Activated T-cell treated with anti-CD3 and anti-CD28 coated beads, Interleukin-2, amount 50 U/mL, for 72 hours (primary cell): ENCODE results near the gene B3GLCT. TPM values are rescaled to one million over a fixed set of nuclear protein-coding genes. Genes with fewer than 3 reads are reported as not detected.

Experiments used
- ATAC-seq, 2 donors: fragments of 150-1000 bp; cut with Tn5 transposase; replicated peaks in 1 of 2; 2 replicates each; pipeline ENCODE4 v1.10.0; 2021; ENCODE audit warnings: moderate library complexity in 2 of 2, mild to moderate bottlenecking in 1 of 2
- DNase-seq, 2 donors: peaks; one replicate each; pipeline ENCODE4 v3.0.0; 2021 to 2022; ENCODE audit warnings: mixed read lengths in 1 of 2
- H3K27ac Mint-ChIP-seq: one replicate; pipeline ENCODE4 v1.8.0; 2022; ENCODE audit warnings: mild to moderate bottlenecking, moderate library complexity, mixed read lengths
- H3K27me3 Mint-ChIP-seq: one replicate; pipeline ENCODE4 v1.8.0; 2022; ENCODE audit warnings: low read depth, mixed read lengths
- H3K36me3 Mint-ChIP-seq, 2 donors: one replicate each; pipeline ENCODE4 v1.8.0; 2022; ENCODE audit warnings: mixed read lengths in 2 of 2, mild to moderate bottlenecking in 1 of 2; ENCODE audit not compliant: insufficient read depth in 2 of 2
- H3K4me1 Mint-ChIP-seq: one replicate; pipeline ENCODE4 v1.8.0; 2022; ENCODE audit warnings: low read depth, mixed read lengths
- H3K4me3 Mint-ChIP-seq, 2 donors: one replicate each; pipeline ENCODE4 v1.8.0; 2022; ENCODE audit warnings: mild to moderate bottlenecking in 2 of 2, mixed read lengths in 2 of 2, moderate library complexity in 2 of 2
- H3K9me3 Mint-ChIP-seq, 2 donors: one replicate each; pipeline ENCODE4 v1.8.0; 2022; ENCODE audit warnings: mixed read lengths in 2 of 2
- total RNA-seq, 2 donors: library from RNA; stranded (reverse); gene quantifications; one replicate each; pipeline ENCODE4 v1.2.3, GENCODE V29; 2022

B3GLCT gene
- total RNA-seq, 2 donors from 2014 or later = 2.6 to 3.0 TPM

DNA sequence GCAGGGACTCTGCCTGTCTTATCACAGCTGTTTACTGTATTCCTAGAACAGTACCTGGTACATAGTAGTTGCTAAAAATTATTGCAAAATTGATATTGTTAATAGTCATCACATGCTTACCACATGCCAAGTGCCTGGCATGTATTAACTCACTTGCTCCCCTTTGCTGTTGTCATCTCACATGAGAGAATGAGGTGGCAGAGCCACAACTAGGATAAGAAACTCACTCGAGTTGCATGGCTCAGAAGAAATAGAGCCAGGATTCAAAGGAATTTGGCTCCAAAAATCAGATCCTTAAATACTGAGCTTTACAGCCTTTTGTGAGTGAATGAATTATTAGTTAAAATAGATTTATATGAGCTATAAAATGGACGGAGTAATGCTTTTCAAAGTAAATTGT lies 42.6 kb downstream of the B3GLCT start:
- ATAC-seq (no peak), DNase-seq (no peak)
- H3K36me3 Mint-ChIP-seq = no peaks in the 10 kb centered on the region
- no peaks in the 10 kb centered on the region for H3K9me3 Mint-ChIP-seq
- no peak overlapping the region for H3K4me3 Mint-ChIP-seq
- no peak overlapping the region for H3K27ac Mint-ChIP-seq
- no peaks in the 10 kb centered on the region for H3K27me3 Mint-ChIP-seq
- no peaks in the 10 kb centered on the region for H3K4me1 Mint-ChIP-seq

DNA sequence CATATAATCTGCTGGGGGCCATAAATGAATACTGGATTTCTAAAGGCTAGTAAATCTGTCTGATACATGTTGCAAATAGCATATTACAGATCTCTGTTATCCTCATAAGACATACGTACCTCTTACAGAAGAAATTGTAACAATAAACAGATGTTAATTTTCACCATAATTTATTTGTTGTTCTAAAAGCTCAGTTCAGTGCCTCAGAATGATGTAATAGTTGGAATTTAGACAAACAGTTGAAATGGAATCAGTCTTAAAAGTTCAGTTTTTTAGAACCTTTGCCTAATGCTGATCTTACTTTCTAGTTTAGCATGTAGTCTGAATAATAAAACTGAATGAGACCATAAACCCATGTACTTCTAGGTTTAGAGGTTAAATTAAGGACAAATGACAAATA lies 43.1 kb downstream of the B3GLCT start:
- no peaks in the 10 kb centered on the region for H3K4me1 Mint-ChIP-seq
- DNase-seq = no peak
- no peak for ATAC-seq
- no peak overlapping the region for H3K27ac Mint-ChIP-seq
- no peaks in the 10 kb centered on the region for H3K27me3 Mint-ChIP-seq
- H3K4me3 Mint-ChIP-seq = no peak overlapping the region
- H3K9me3 Mint-ChIP-seq = no peaks in the 10 kb centered on the region
- no peaks in the 10 kb centered on the region for H3K36me3 Mint-ChIP-seq

DNA sequence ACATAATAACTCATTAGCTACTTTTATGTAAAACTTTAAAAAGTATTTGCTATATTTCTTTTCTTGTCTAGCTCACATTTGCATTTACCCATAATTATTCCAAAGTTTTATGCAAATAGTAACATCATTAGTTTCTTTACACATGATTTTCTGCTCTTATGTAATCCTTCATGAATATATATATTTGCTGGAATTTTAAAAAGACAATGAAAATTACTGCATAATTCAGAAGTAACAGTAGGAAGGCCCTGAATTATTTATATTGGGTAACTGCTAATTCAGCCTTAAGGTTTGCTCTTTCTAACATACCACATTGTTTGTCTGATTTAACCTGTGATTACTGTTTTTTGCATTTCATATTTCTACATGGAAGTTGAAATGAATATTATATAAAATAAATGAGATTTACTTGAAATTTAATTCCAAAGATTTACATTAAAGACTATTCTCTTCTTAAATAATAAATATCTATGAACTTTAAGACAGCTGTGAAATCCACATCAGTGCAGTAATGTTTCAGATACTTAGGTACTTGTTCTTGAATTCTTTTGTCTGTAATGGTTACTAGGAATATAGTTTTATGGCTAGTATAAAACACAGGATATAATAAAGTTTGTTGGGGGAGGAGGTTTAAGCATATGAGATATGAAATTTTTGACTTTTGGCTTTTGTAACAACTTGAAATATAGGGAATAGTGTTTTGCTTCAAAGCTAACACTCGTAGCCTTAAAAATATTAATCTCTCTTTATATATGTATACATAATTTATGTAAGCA lies 46.0 kb downstream of the B3GLCT start:
- Mint-ChIP-seq H3K27ac (no peak overlapping the region), H3K4me1 (no peaks in the 10 kb centered on the region), H3K36me3 (peaks cover under 1 to 2% of the 10 kb centered on the region in 2 donors), H3K27me3 (no peaks in the 10 kb centered on the region), H3K4me3 (no peak overlapping the region), H3K9me3 (no peaks in the 10 kb centered on the region)
- DNase-seq (no peak), ATAC-seq (no peak)

DNA sequence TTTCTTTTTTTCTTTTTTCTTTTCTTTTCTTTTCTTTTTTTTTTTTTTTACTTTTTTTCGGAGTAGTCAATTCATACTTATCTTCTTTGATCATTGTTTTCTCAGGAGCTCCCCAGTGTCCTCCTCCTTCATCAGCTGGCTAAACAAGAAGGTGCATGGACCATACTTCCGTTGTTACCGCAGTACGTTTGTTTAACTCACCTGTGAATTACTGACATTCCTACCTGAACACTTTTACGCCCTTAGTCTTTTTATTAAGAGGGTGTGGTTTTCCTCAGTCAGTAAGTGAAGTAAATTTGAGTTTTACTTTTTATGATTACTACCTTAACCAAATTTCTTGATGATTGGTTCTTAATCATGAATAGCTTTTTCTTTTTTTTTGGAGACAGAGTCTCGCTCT lies 47.1 kb downstream of the B3GLCT start:
- no peak for DNase-seq
- Mint-ChIP-seq H3K9me3 (peaks cover 2 to 3% of the 10 kb centered on the region in 2 donors), H3K36me3 (peaks cover 2 to 9% of the 10 kb centered on the region in 2 donors), H3K4me3 (no peak overlapping the region), H3K27me3 (no peaks in the 10 kb centered on the region), H3K27ac (no peak overlapping the region), H3K4me1 (no peaks in the 10 kb centered on the region)
- no peak for ATAC-seq

DNA sequence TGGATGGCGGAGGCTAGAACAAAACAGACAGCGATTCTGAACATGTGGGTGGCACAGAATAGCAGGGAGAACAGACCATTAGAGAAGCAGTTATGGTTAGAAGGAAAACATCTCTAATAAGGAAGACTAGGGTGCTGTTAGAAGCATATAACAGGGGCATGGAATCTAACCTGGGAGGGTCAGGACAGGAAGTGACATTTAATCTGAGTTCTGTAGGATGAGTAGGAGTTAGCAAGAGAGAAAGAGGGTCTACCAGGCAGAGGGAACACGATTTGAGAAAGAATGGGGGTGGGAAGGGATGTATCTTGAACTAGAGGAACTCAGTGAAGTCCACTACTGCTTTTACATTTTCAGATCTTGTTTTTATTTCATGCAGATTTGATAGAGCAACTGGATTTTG lies 48.6 kb downstream of the B3GLCT start:
- ATAC-seq = no peak
- peaks cover 6 to 14% of the 10 kb centered on the region in 2 donors for H3K36me3 Mint-ChIP-seq
- no peak for DNase-seq
- no peaks in the 10 kb centered on the region for H3K4me1 Mint-ChIP-seq
- peaks cover 9 to 10% of the 10 kb centered on the region in 2 donors for H3K9me3 Mint-ChIP-seq
- H3K27me3 Mint-ChIP-seq = no peaks in the 10 kb centered on the region
- no peak overlapping the region for H3K27ac Mint-ChIP-seq
- H3K4me3 Mint-ChIP-seq = no peak overlapping the region

DNA sequence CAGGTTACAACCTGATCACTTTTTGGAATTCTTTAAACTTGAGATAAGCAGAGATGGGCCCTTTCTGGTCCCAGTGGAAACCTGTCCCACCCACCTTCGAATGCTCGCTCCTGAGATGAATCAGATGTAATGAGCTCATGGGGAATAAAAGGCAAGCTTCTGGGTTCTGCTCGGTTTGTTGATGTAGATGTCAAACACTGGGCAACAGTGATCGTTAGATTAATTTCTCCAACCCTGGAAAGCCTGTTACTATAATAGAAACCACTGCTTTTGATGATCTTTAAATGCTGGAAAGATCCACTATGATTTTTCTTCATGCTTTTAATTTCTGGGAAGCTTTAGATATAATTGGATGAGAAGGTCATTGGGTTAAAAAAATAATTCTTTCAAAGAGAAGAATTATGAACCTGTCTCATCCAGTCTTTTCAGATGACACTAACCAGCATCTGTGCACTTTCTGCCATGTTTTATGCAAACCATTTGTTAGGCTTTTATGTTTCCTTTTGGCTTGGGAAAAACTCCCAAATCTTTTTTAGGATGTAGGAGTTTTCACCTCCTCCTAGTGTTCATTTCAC lies 49.3 kb downstream of the B3GLCT start:
- H3K4me3 Mint-ChIP-seq = no peak overlapping the region
- no peaks in the 10 kb centered on the region for H3K27me3 Mint-ChIP-seq
- peaks cover 9 to 10% of the 10 kb centered on the region in 2 donors for H3K9me3 Mint-ChIP-seq
- H3K27ac Mint-ChIP-seq = no peak overlapping the region
- H3K4me1 Mint-ChIP-seq = no peaks in the 10 kb centered on the region
- H3K36me3 Mint-ChIP-seq = peaks cover 6 to 14% of the 10 kb centered on the region in 2 donors
- no peak for DNase-seq
- ATAC-seq = no peak

DNA sequence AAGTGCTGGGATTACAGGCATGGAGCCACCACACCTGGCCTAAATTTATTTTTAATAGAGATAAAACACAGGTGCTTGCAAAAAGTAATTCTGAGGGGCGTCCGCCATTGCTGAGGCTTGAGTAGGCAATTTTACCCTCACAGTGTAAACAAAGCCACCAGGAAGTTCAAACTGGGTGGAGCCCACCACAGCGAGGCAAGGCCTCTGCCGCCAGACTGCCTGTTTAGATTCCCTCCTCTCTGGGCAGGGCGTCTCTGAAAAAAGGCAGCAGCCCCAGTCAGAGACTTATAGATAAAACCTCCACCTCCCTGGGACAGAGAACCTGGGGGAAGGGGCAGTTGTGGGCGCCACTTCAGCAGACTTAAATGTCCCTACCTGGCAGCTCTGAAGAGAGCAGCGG lies 50.7 kb downstream of the B3GLCT start:
- H3K27ac Mint-ChIP-seq = no peak overlapping the region
- no peak overlapping the region for H3K4me3 Mint-ChIP-seq
- no peaks in the 10 kb centered on the region for H3K27me3 Mint-ChIP-seq
- peaks cover 9 to 12% of the 10 kb centered on the region in 2 donors for H3K9me3 Mint-ChIP-seq
- peaks cover 6 to 14% of the 10 kb centered on the region in 2 donors for H3K36me3 Mint-ChIP-seq
- no peaks in the 10 kb centered on the region for H3K4me1 Mint-ChIP-seq
- no peak for ATAC-seq
- DNase-seq = no peak

DNA sequence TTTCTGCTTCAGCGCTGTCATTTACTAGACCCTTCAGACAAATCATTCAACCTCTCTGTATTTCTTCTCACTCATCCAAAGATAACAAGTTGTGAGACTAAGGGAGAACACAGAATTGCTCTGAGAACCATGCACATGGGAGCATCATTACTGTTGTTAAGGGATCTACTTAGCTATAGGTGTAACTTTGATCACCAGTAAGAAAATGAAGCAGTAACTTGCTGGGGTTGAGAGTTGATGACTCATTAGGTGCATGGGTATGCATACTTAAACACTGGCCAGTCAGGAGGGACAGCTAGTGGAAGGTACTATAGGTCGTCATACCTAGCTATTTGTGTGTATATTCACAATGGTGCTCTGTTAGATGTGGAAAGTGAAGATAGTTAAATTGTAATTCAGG lies 61.5 kb downstream of the B3GLCT start:
- H3K4me3 Mint-ChIP-seq = no peak overlapping the region
- no peaks in the 10 kb centered on the region for H3K27me3 Mint-ChIP-seq
- DNase-seq (no peak), ATAC-seq (no peak)
- no peaks in the 10 kb centered on the region for H3K9me3 Mint-ChIP-seq
- no peak overlapping the region for H3K27ac Mint-ChIP-seq
- H3K36me3 Mint-ChIP-seq = no peaks in the 10 kb centered on the region
- H3K4me1 Mint-ChIP-seq = no peaks in the 10 kb centered on the region

DNA sequence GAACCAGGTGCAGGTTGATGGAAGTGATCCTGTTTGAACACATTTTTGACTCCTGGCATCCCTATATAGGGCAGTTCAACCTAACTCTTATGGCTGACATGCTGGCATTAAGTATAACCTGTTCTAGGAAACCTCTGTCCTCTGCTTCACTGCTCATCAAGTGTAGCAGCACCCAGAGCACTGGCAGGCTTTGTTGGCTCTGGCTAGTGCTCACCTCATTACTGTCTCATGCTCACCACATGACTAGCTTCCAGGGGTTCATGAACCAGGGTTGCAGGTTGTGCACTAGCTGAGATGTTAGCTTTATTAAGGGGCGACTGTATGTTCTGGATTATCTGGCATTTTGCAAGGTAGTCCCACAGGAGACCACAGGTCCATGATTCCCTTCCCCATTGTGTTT lies 63.6 kb downstream of the B3GLCT start:
- H3K4me3 Mint-ChIP-seq = no peak overlapping the region
- no peaks in the 10 kb centered on the region for H3K4me1 Mint-ChIP-seq
- H3K36me3 Mint-ChIP-seq = no peaks in the 10 kb centered on the region
- no peaks in the 10 kb centered on the region for H3K9me3 Mint-ChIP-seq
- no peak overlapping the region for H3K27ac Mint-ChIP-seq
- no peak for DNase-seq
- ATAC-seq = no peak
- H3K27me3 Mint-ChIP-seq = no peaks in the 10 kb centered on the region

DNA sequence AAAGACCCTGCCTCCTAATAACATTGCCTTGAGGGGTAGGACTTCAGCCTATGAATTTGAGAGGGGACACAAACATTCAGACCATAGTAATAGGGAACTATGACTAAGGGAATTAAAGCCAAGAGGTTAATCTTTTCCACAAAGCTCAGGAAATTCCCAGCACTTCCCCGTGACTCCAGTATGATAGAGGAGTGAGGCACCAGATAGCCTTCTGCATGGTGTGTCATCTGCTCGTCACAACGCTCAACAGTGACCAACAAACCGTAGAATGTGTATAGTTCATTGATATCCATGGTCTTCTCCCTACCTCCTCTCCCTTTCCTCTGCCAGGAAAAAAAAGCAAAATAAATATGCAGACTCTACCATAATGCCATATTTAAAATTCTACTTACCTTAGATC lies 64.4 kb downstream of the B3GLCT start:
- ATAC-seq (no peak), DNase-seq (no peak)
- no peak overlapping the region for H3K27ac Mint-ChIP-seq
- no peaks in the 10 kb centered on the region for H3K36me3 Mint-ChIP-seq
- H3K4me1 Mint-ChIP-seq = no peaks in the 10 kb centered on the region
- H3K9me3 Mint-ChIP-seq = no peaks in the 10 kb centered on the region
- no peak overlapping the region for H3K4me3 Mint-ChIP-seq
- H3K27me3 Mint-ChIP-seq = no peaks in the 10 kb centered on the region

DNA sequence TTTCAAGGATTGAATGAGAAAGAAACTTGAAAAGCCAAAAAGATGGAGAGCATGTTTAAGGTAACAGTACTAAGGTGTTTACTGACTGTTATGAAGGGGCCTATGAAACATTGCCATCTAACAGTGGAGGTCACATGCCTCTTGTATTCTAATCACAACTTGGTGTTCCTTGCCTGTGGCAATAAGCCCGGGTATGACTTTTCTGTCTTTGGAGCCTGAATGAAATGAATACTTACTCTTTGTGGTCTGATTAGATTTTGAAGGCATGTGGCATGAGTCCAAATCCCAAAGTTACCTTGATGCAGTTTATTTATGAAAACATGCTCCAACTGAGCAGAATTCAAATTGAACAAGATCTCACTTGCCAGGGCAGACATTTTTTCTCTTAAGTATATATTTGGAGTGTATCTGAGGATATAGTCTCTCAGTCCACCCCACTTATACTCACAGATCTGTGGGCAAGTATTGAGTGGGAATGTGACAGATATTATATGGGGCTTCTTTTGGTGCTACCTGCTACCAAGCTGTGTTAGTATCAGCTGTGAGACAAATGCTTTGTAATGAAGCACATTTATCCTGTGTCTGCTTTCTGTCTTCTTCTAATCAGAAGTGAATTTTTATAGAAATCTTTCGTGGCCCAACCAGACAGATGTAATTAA lies 67.5 kb downstream of the B3GLCT start:
- H3K4me3 Mint-ChIP-seq = no peak overlapping the region
- no peaks in the 10 kb centered on the region for H3K27me3 Mint-ChIP-seq
- no peaks in the 10 kb centered on the region for H3K9me3 Mint-ChIP-seq
- ATAC-seq (no peak), DNase-seq (no peak)
- H3K27ac Mint-ChIP-seq = no peak overlapping the region
- H3K36me3 Mint-ChIP-seq = peaks cover 0 to 6% of the 10 kb centered on the region in 2 donors
- no peaks in the 10 kb centered on the region for H3K4me1 Mint-ChIP-seq

DNA sequence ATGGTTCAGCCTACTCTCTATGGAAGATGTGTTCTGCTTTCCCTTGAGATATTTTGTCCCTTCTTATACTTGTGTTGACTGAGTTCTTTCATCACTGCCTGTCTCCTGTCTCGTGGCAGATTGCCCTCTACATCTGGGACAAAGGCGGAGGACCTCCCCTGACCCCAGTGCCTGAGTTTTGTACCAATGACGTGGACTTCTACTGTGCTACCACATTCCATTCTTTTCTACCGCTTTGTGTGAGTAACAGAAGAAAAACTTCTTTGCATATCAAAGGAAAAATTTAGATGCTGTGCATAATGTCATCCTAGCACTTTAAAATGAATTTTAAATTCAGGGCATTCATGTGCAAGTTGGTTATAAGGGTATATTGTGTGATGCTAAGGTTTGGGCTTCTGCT lies 74.6 kb downstream of the B3GLCT start:
- Mint-ChIP-seq H3K4me1 (no peaks in the 10 kb centered on the region), H3K36me3 (peaks cover 5 to 30% of the 10 kb centered on the region in 2 donors)

DNA sequence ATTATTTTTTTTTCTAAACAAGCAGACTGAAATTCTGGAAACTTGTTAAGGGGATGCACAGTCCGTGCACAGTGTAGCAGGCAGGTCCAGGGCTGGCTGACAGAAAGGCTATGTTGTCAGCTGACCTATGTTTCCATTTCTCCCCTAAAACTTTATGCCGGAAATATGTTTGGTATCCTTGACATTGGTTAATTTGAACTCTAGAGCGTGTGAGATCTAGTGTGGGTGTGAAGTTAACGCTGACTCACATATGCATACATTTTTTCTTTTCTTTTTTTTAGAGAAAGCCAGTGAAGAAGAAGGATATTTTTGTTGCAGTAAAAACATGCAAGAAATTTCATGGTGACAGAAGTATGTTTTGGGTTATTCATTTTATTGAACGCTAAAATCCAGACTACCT lies 76.6 kb downstream of the B3GLCT start:
- DNase-seq (no peak), ATAC-seq (no peak)
- Mint-ChIP-seq H3K27ac (no peak overlapping the region), H3K4me1 (no peaks in the 10 kb centered on the region), H3K36me3 (peaks cover 5 to 27% of the 10 kb centered on the region in 2 donors), H3K27me3 (no peaks in the 10 kb centered on the region), H3K9me3 (peaks cover 3 to 6% of the 10 kb centered on the region in 2 donors), H3K4me3 (no peak overlapping the region)

More for the DNA sequence above, 74.6 kb downstream of the B3GLCT start:
- H3K4me3 Mint-ChIP-seq = no peak overlapping the region
- H3K27me3 Mint-ChIP-seq = no peaks in the 10 kb centered on the region
- DNase-seq = no peak
- H3K27ac Mint-ChIP-seq = no peak overlapping the region
- no peak for ATAC-seq
- H3K9me3 Mint-ChIP-seq = peaks cover 3 to 6% of the 10 kb centered on the region in 2 donors
